ENCODE results near the gene BCL11B.

DNA sequence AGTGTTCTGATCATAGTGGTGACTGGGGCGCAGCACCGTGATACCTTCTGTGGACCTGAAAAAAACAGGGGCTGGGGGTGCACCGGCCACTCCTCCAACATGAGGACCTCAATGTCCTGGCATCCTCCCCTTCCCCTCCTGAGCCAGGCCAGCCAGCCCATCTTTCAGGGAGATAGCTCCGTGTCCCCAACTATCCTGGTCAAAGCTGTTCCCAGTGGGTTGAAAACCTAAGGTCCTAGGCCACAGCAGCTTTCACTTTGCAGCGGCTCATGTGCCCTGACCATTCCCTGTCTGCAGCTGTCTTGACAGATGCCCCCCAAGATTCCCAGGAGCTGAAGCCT lies 75.7 kb downstream of the BCL11B start:
- TF ChIP-seq EZH2phosphoT487 (IDR thresholded peaks at IDR 0.05) (no peak), CTCF (IDR thresholded peaks at IDR 0.05) (no peak)

Measured in neural progenitor cell (in vitro differentiated cells).